ENCODE results near the gene PRICKLE2.

The PRICKLE2 gene

DNA sequence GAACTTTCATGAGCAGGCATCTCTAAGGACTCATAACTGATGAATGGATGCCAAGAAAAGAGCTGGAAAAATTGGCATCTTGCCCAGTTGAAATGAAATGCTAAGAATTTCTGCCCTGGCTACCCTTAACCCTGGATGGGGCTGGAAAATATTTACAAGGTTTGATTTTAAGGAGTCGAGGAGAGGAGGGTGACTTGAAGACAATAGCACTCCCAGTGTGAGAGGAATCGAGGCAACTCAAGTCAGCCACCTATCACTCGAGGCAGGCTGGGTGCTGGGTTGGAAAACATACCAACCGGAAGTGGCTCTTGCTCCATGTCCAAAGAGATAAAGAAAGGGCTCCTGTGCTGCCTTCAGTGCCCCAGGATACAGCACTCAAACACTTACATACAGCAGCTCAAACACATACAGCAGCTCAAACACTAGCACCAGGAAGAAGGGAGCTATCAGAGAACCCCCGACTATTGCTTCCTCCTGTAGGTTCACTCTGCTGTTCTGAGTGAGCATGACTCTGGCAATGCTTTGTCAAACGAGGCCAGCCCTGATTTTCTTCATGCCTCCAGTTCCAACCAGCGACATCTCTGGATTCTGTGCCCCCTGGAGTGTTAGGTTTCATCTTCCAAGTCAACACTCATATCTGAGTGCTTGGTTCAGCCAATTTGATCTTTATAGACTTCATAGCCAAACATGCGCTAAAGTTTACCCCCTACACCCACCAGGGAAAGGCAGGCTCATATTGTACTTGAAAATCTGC, 4.9 kb downstream of the PRICKLE2 start:
- no peak for DNase-seq (ENCODE audit: low read depth in 2 of 2)

DNA sequence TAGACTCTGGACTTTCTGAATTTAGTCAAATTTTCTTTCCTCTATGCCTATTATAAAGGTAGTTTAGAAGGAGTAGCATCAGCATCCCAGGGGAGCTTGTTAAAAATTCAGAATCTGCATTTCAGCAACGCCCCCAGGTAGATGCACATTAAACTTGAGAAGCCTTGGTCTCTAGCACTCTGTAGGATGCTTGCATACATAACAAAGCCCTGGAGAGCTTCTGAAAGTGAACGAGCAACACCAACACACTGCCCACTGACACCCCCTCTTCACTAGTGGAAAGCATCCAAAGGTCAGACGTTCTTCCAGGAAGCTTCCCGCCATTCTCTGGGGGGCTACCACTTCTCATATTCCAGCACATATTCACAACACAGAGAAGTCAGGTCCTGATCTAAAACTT, 6.5 kb downstream of the PRICKLE2 start:
- no peak for DNase-seq (ENCODE audit: low read depth in 2 of 2)

DNA sequence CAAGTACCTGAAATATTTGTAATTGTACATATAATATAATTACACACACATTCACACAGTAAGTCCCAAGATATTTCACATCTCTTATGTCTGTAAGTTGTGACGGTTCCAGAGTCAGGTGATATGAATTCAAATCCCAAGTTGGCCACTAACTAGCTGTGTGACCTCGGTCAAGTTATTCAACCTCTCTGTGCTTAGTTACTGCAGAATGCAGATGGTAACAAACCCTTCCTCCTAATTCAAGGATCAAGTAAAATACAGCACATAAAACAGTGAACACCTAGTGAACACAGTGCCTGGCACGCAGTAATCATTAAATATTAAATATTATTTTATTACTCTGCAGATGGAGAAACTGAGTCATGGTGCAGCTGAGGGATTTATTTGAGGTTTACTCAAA, 6.9 kb downstream of the PRICKLE2 start:
- DNase-seq (ENCODE audit: low read depth in 2 of 2): no peak

DNA sequence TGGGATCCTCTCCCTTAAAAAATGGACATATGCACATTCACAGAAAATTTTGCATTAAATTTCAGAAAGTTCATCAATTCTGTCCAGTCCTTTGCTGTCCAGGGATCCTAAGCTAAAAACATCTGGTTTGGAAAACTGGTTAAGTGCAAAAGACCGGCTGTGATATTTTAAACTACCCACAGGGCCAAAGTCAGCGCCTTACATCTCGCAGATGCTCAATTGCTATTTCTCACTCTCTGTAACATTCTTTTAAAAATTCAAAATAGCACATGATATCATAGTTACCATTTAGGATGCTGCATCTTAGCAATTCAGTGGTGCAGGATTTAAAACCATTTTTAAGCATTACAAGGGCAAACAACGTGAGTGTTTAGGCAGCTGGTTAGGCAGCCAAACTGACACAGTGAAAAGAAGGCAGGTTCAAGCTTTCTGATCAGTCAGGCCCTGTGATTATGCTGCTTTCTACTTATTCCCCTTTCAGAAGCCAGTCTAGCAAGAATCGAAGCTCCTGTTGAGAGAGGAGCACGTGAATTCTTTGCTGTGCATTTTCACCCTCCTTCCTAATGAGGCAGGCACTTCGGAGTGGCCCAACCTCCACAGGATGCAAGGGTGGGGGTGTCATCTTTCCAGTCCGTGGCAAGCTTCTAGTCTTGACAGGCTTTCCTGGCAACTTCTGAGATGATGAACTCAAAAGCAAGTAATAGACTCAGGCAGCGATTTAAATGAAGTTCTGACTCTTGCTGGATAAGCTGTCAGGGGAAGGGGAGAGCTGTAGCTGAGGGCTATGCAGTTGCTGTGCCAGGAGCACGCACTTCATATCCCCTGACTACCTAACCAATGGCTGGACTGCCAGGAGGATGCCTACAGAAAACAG, 8.8 kb downstream of the PRICKLE2 start:
- no peak for DNase-seq (ENCODE audit: low read depth in 2 of 2)

DNA sequence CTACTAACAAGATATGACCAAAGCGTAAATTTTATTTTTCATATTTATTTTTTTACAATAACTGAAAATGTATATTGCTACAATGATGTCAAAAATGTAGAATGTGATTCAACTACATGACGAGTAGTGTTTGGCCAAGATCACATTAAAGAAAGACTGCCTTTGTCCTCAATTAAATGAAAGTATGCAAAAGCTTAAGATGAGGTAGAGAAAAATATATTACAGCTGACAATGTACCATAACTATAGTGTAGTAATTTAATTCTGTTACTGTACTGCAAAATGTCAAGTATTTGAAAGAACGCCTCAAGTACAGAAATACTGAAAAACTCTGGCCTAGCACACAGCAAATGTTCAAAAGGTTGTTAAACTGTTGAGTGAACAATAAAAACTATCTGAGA, 9.7 kb downstream of the PRICKLE2 start:
- no peak for DNase-seq (ENCODE audit: low read depth in 2 of 2)

DNA sequence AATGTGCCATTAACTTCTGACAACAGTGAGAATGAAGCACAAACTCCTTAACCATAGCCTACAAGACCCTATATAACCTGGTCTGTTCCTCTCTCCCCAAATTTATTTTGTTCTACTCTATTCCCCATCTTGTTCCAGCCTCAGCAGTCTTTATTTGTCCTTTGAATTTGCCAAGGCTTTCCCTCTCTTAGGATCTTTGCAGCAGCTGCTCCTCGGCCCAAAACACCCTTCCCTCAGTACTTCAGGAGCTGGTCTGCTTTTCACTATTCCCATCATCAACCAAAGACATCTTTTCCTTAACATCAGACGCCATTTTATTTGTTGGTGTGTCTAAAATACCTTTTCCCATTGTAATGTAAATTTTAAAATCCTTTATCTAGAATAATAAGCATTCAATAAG, 10.2 kb downstream of the PRICKLE2 start:
- no peak for DNase-seq (ENCODE audit: low read depth in 2 of 2)

DNA sequence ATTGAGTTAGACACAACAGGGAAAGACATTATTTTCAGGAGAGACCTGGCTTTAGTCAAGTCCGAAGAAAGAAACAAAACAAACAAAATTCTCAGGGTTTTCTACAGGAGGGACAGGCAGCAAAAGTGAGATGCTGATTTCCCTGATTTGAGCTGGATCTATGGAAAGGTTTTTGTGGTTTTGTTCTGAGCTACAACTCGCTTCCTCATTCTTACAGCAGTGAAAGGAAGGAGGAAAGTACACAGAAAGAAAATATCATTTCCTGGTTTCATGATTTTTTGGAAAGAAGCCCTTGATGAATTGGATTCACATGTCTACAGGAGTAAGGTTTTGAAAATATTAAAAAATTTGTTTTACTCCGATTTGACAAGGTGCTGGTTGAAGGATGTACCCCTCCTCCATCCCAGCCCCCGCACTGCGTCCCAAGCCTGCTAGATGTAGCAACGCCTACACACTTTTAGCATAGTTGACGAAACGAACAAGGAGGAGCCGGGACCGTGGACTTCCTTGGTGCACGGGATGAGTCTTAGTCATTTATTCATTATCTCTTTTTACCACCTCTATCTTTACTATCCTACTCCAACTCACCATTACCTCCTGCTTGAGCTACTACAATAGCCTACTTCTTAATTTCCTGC, 10.8 kb downstream of the PRICKLE2 start:
- no peak for DNase-seq (ENCODE audit: low read depth in 2 of 2)

DNA sequence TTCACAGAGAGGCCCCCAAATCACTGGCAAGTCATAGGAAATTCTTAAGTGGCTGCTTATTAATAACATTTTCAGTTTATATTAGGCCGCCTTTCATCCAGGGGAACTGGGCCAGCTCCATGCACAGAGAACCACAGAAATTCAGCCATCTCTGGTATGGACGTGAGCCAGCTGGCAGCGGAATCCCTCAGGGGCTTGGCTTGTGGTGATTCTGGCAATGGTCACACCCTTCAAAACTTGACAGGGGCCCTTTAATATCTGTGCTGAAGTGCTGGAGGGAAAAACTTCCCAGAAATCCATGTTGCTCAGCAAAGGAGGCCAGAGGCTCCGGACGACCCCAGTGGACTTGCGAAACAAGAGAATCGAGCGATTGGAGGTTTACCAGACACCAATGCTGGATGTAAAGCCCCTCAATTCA, 11.3 kb downstream of the PRICKLE2 start:
- no peak for DNase-seq (ENCODE audit: low read depth in 2 of 2)

DNA sequence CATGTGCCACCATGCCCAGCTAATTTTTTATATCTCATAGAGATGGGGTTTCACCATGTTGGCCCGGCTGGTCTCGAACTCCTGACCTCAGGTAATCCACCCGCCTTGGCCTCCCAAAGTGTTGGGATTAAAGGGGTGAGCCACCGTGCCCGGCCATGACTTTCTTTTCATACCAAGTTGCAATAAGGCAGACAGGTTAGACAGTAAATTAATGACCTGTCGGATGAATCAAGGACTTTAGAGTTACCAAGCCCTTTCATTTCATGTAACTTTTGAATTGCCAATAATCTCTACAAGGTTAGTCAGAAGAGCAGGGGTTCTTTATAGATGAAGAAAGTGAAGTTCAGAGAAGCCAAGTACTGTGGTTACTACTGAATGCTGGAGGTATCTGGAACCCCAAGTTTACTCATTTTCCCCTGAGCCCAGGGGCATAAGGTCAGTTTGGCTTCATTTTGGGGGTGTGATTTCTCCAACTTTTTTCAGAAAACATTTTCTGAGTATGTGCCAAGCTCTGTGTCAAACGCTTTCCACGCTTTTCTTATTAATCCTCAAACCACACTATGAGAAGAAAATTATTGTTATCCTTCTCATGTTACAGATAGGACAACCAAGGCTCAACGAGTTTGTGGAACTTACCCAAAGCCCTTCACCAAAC, 11.9 kb downstream of the PRICKLE2 start:
- no peak for DNase-seq (ENCODE audit: low read depth in 2 of 2)

DNA sequence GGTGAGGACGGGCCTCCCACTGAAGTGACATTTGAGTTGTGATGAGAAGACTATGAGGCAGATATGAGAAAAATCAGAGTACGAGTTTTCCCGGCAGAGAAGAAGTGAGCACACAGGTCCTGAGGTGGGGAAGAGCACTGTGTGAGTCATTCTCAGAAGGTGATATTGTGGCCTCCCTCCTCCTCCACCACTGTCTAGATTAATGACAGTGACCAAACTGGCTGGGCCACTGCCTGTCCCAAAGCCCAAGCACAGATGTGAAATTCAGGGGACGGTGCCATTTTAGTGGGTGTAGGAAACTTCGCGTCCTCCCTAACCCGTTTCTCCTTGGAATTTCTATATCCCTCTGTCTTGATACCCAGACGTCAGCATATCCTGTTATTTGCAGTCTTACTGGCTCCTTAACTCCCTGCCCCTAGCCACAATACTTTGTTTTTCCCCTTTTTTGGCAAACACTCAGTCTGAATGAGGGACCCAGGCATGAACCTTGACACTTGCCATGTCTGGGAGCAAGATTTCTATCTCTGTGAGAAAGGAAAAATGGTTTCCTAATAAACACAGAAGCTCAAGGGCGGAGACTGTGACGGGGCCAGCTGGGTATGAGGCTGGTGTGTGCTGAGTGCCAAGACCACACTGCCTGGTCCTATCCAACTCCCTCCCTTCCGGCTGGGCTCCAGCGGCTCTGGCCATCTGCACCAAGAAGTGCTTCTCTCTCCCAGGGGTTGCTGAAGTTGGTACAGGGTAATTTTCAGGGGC, 15.2 kb downstream of the PRICKLE2 start:
- no peak for DNase-seq (ENCODE audit: low read depth in 2 of 2)

DNA sequence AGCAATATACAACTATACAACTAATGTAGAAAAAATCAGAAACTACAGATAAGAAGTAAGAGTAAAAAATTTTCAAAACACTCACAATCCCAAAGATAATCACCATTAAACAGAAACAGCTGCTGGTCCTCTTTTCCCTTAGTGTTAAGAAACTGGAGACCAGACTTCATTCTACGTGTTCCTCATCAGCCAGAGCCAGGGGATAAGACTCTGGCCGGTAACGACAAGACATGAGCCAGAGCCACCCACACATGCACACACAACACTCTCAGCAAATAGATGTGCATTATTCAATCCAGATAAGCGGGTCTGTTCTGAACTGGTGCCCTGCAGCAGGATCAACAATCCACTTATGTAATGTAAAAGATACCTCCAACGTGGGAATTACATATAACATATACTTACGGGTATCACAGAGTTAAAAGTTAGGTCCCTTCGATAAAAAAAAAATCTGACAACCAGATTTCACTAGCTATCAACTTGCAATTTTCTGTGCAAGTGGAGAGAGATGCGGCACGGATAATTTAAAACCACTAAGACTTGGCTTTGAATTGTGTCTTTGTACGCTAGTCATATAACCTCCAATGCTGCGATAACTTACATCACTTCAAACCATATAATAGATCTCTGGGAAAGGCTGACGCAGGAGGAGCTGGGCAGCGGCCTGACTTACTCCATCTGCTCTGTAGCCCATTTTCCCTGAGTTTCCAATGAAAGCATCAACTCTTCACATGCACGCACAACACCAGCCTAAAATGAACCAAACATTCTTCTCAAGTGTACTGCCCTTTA, 17.8 kb downstream of the PRICKLE2 start:
- DNase-seq (ENCODE audit: low read depth in 2 of 2): no peak

DNA sequence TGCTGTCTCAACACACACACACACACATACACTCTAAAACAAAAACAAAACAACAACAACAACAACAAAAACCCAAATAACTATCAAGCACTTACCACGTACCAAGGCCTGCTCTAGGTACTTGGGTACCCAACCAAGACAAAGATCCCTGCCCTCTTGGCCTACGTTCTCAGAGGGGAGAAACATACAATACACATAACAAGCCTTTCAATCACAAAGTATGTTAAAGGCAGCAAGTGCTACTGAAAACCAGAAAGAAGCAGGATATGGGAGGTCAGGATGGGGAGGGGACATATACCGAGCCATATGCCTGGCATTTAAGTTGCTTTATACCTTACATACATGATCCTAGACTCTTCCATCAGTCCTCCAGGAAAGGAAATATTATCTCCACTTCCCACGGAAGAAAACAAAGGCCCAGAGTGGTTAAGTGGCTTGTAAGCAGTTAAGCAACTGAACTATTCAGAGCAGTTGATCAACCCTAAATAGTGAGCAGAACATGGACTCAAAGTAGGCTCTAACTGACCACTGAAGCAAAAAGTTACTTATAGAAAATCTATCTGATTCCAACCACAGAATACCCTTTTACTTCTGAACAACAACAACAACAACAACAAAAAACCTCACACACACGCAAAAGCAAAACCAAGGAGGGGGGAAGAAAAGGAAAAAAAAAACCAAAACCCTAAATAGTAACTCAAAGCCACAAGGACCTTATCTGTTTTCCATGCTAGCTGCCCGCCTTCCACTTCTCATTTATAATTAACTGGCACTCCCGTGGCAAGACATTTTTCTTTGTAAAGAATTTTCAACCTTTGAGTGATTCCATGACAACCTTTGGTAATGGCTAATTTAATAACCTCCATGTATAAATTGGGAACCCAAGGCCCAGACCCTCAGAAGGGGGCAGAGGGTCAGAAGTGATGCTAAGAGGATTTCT, 21.0 kb downstream of the PRICKLE2 start:
- DNase-seq (ENCODE audit: low read depth in 2 of 2): no peak

DNA sequence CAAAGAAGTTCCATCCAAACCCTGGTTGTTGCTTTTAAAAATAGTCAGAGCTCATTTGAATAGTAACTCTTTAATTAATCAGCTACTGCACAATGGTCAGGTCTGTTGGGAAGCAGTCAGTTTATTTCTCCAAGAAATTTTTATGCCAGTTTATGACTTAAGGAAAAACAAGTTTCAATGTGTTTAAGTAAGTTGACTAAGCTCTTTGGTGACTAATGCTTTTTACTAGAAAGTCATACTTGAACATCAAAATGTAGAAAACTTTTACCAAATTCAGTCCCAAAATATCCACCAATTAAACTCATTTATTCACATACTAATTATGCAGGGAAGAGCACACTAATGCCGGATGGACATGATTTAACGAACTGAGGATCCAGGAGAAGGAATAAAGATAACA, 22.1 kb downstream of the PRICKLE2 start:
- no peak for DNase-seq (ENCODE audit: low read depth in 2 of 2)

DNA sequence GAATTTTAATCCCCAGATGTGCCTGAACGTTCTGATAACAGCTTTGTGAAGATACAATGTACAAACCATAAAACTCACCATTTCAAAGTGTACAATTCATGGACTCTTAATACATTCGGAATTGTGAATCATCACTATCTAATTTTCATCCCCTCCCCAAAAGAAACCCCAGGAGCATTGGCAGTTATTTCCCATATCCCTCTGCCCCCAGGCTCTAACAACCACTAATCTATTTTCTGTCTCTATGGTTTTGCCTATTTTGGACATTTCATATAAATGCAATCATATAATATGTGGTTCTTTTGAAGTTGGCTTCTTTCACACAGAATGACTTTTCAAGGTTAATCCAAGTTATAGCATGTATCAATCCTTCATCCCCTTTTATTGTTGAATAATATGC, 25.3 kb downstream of the PRICKLE2 start:
- DNase-seq (ENCODE audit: low read depth in 2 of 2): no peak

DNA sequence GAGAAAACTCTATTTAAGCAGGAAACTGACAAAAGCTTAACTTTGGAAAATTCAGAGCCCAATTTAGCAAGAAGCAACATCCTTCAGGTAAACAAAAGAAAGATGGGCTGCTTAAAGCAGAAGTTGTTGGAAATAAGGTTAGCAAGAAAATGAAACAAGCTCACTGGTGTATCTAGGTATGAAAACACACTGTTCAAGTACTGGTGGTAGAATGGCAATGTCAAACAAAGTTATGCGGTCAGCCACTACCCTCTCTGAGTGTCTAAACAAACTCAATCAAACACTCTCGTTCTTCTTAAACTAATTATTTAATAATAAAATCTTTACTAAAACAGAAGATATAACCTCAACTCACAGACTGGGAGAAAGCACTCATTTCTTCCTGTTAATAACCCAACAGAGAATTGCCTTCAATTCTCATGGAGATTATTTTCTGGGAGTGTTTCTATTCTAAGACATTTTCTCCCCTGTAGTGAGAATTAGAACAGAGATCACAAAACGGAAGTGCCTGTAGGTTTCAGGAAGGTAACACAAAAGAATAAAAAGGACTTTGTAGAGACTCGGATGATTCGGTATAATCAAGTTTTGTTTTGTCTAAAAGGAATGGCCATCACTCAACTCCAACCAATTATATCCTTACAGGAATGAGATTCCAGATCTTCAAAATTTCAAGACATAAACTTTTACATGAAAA, 28.9 kb downstream of the PRICKLE2 start:
- no peak for DNase-seq (ENCODE audit: low read depth in 2 of 2)

DNA sequence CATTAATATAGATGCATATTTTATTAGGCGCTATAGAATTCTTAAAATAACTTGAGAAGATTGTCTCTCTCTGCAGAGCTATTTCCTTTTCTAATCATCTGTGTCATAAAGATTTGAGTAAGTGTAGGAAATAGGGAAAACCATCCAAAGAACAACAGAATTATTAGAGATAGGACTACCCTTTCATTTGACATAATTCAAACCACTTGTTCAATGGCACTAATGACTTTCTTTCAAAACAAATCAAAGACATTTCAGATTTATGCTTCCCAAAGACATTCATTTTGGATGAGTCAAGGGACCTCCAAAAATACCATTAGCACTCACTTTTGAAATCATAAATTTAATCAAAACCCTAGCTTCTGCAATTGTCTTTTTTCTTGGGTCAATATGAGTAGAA, 29.5 kb downstream of the PRICKLE2 start:
- DNase-seq (ENCODE audit: low read depth in 2 of 2): no peak

DNA sequence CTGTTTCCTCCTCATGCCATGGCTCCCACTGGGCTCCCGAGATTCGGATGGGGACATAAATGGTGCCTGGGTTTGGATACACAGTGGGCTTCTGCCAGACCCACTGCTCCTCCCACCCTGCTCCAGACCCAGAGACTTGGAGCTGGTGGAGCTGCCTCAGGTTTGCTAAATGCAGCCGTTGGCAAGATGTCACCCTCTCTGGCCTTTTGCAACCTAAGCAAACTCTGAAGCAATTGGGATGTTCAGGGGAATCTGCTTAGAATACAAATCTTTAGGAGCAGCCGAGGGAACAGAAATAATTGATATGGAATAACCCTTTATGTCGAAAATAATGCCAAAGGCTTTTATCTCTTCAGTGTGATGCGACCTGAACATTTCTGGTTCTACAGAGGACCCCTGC, 33.4 kb downstream of the PRICKLE2 start:
- DNase-seq (ENCODE audit: low read depth in 2 of 2): no peak

DNA sequence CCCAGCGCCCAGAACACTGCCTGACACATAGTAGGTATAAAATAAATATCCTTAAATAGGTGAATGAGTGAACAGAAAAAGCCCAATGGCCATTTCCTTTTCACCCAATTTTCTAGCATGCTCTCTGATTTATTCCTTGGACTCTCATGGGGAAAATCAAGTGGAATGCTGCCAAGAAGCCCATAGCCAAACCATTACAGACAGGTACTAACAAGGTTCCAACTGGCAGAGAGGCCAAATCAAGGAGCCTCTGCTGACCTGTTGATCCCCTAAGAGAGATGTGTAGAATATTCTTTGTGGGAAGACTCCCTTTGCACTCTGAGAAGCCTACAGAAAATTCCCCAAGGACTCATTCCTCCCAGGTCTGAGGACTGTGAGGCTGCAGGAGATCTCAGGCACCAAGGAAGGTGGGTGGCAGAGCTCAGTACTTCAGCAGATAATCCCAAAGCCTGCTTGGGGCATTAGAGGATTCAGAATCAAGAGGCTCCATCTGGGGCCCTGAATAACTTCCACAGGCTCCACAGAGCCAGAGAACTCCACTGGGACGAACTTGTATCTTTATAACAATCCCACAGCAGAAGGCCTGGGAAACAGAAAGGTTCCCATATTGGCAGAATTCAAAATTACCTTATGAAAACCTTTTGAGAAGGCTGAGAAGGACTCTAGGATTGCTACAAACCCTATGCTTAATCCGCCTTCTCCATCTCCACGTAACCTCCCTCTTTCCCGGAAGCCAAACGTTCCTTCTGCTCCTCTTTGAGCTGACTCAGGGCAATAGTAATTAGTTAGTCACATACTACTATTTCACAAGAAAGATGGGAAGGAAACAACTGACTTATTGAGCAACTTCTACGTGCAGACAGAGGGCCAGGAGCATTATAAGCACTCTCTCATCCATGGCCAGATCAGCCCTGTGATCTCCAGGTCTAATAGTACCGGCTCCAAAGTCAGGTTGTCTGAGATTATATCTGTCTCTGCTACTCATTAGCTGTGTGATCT, 34.5 kb downstream of the PRICKLE2 start:
- no peak for DNase-seq (ENCODE audit: low read depth in 2 of 2)

All from stimulated activated CD4-positive, alpha-beta T cell treated with anti-CD3 and anti-CD28 coated beads, Interleukin-4, amount 100 ng/mL, for 48 hours (primary cell).